T-helper 1 cell (primary cell): ENCODE measurements around the gene PTPN11.
A peak's percentile ranks its signal among the peaks of the same experiment; 100 is the strongest.
"Not testable (repeated sequence)": the region's sequence is repeated elsewhere in the genome, so short reads cannot be mapped to it uniquely, and the experiment has no call there.

Experiments
- DNase-seq, 5 donors: peaks; one replicate each; pipeline ENCODE4 v3.0.0-alpha.2; 2012 to 2020
- total RNA-seq, 4 donors: gene quantifications; one replicate each; lab custom pipeline; 2026; lab: John Stamatoyannopoulos, UW

Gene PTPN11
- 93.4 to 120 (median 99.4) reads per million in 4 donors for total RNA-seq

DNA sequence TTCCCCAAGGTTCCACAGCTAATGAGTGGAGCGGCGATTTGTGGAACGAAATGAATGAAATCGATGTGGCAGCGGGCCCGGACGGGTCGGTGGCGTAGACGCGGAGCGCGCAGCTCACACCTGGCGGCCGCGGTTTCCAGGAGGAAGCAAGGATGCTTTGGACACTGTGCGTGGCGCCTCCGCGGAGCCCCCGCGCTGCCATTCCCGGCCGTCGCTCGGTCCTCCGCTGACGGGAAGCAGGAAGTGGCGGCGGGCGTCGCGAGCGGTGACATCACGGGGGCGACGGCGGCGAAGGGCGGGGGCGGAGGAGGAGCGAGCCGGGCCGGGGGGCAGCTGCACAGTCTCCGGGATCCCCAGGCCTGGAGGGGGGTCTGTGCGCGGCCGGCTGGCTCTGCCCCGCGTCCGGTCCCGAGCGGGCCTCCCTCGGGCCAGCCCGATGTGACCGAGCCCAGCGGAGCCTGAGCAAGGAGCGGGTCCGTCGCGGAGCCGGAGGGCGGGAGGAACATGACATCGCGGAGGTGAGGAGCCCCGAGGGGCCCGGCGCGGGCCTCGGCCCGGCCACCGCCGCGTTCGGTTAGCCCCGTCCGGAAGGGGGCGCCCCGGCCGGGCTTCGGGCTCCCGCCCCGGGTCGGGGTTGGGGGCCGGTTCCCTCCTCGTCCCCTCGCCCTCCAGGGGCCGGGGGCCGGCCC, at the start of gene PTPN11:
PTPN11 (plus strand) TSS at position 340 of the 689 bp plus-strand sequence; CDS start at position 505, 165 bp downstream.
- DNase-seq: peak; percentile 78 to 88 (median 86)

DNA sequence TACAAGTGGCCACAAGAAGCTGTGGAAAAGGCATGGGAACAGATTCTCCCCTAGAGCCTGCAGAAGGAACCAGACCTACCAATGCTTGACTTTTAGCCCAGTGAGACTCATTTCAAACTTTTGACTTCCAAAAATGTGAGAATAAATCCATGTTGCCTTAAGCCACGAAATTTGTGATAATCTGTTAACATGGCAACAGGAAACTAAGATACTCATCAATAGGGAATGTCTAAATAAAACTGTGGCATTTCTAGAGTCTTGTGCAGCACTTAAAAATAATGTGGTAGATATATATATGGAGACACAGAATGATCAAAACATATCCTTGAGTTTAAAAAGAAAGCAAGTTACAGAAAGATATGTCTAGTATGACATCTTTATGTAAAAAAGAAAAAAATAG, 48.5 kb upstream of the PTPN11 start:
- DNase-seq: no peak

DNA sequence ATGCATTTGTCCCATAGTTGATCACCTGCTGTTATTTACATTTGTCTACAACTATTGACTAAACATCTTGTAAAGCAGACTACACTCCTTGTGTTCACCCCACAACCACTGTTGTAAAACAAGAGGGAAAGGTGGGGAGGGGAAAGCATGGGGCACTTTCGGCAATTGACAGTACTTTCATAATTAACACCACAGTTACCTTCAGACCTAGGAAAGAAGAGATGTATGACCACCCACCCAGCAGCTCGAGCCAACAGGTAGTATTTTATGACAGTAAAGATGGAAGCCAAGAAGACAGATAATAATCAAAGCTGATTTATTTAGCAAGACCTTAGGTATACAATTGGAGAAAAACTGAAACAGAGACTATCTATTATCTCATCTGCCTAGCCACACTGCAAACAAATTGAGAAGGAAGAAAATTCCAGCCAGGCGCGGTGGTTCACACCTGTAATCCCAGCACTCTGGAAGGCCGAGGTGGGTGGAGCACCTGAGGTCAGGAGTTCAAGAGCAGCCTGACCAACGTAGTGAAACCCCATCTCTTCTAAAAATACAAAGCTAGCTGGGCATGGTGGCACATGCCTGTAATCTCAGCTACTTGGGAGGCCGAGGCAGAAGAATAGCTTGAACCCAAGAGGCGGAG, 47.8 kb upstream of the PTPN11 start:
- no peak for DNase-seq

DNA sequence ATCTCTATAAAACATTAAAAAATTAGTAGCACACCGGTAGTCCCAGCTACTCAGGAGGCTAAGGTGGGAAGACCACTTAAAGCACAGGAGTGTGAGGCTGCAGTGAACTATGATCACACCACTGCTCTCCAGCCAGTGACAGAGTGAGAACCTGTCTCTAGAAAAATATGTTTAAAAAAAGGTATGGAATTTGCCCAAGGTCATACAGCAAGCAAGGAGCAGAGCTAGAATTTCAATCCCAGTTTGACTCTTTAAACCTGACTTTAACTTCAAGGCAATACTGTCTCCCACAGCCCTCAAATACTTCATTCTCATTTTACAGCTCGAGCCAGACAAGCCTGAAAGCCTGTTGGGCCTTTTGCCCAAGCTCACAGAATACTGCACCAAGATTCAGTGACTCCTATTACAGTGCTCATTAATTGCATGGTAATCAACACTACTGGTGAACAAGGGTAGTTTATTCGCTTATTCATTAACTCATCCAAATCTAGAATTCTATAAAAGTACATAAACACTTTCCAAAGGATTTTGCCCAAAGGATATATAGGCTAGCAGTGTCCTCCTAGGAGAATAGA, 44.5 kb upstream of the PTPN11 start:
- DNase-seq: no peak

DNA sequence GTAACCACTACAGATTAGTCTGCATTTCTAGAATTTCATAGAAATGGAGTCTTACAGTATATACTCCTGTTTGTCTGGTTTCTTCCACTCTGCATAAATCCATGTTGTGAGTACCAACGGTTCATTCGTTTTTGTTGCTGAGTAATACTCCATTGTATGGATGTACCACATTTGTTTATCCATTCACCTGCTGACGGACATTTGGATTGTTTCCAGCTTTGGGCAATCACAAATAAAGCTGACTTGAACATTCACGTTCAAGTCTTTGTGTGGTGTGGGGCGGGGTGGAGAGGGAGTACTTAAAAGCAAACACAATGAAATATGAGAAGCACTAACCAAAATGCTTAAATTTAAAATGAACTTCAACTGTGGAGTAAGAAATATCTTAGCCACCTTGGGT, 43.6 kb upstream of the PTPN11 start:
- DNase-seq: no peak

DNA sequence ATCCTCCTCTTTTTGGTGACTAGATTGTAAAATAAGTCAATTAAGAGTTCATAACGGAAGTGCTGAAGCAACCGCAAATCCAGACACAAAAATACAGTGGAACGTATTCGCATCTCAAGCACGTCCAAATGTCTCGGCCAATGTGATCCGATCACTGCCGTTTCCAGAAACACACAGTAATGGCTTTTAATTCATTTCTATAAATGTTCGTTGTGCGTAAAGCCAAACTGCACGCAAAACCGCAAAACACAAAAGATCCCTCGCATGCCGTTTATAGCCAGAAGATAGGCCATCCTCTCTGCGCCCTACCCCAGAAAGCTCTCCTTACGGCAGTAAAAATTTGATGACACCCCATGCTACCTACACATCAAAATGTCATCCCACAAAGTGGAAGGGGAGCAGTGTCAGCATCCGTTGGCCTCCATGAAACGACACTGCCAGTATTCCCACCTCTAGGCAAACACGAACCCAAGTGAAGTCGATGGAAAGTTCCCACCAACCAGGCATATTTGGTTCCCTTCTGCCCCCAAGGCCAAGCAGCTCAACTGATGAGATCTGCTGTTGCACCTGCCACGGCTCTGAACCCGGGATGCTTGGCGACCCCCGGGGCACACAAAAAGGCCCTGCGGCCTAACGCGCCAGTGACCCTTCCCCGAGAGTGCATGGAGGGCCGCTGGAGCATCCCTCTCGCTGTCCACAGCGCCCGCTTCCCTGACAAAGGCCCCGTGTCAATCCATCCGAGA, 37.9 kb upstream of the PTPN11 start:
- no peak for DNase-seq

DNA sequence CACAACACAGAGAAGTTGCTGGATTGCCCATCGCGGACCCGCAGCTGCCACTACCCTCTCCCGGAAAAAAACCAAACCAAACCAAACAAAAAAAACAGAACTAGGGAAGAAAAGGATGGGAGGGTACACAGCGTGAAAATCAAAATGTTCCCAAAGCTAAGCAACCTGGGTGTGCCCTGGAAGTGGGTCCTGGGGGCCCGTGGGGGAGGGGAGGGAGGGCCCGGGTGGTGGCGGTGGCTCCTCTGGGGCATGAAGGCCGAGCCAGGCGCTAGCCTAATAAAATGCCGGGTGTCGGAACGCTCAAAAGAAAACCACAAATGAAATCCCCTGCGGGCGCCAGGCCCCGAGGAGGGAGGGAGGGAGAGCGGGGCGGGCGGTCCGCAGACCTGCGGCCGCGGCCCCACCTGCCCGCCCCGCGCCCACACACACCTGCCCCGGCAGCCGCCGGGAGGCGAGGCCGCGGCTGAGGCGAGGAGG, 37.3 kb upstream of the PTPN11 start:
- peak; percentile 11 to 39 (median 20) for DNase-seq

DNA sequence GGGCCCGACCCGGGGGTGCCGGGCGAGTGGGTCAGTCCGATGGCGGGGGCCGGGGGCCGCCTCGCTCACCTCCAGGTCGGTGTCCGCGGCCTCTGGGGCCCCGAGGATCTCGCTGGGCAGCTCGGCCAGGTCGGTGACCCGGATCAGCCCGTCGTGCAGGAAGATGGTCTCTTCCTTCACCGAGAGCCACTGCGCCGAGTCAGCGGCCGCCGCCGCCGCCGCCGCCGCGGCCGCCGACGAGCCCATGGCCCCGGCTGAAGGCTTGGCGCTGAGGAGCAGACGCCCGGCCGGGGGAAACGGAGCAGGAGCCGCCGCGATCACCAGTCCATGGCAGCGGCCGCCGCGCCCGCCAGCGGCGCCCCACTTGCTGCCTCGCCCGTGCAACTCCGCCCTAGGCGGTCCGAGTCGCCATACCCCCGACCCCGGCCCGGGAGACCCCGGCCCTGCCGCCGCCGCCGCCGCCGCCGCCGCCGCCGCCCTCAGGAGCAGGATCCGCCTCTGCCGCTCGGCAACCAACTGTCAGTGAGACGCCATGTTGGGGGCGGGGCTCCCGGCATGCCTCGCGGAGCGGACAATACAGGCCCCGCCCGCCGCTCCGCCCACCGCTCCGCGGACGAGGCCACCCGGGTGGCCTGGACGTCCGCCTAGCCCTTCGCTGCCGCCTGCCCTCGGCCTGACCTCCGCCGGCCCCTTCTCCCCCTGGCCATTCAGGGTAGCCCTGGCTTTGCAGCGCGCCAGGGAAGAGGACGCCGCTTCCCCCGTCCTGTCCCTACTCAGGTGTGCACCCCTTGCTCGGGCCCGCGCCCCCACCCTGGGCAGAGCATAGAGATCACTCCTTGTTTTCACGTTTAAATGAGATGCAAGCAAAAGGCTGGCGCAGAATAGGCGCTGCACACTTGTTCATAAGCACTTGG, 36.6 kb upstream of the PTPN11 start, which contains the start of gene HECTD4:
HECTD4 (minus strand) TSS at position 549 of the 914 bp plus-strand sequence; CDS start at position 246, 303 bp downstream.
- peak; percentile 86 to 91 (median 89) for DNase-seq

DNA sequence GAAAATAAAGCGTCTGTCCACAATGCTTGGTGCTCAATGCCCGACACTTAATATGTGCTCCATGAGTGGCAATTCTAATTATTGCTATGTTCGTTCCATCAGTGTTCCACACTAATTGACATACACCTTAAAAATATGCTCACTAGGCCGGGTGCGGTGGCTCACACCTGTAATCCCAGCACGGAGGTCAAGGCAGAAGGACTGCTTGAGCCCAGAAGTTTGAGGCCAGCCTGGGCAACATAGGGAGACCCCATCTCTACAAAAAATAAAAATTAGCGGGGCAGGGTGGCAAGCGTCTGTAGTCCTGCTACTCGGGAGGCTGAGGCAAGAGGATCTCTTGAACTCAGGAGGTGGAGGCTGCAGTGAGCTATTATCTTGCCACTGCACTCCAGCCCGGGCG, 35.9 kb upstream of the PTPN11 start:
- DNase-seq: no peak

DNA sequence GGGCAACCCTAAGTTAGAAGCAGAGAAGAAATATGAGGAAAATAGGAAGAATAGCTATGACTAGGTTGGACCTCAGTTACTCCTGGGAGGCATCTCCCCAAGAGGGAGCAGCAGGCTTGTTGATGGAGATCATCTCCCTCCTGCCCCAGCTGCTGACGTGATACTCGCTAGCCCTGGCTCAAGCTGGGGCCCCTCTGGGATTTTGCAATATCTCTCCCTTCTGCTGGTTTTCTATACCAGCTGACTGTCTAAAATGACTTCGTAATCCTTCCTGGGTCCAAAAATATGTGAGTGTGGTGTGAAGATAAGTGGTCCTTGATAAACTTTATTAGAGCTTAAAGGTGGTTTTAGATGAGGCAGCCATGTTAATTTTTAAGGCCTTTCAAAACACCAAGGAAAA, 32.0 kb upstream of the PTPN11 start:
- no peak for DNase-seq

DNA sequence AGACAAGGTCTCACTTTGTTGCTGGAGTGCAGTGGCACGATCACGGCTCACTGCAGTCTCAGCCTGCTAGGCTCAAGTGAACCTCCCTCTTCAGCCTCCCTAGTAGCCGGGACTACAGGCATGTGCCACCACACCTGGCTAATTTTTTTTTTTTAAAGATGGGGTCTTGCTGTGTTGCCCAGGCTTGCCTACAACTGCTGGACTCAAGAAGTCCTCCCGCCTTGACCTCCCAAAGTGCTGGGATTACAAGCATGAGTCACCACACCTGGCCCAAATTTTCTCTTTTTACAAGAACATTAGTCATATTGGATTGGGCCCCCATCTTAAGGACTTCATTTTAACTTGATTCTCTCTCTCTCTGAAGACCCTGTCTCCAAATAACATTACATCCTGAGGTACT, 29.5 kb upstream of the PTPN11 start:
- no peak for DNase-seq

DNA sequence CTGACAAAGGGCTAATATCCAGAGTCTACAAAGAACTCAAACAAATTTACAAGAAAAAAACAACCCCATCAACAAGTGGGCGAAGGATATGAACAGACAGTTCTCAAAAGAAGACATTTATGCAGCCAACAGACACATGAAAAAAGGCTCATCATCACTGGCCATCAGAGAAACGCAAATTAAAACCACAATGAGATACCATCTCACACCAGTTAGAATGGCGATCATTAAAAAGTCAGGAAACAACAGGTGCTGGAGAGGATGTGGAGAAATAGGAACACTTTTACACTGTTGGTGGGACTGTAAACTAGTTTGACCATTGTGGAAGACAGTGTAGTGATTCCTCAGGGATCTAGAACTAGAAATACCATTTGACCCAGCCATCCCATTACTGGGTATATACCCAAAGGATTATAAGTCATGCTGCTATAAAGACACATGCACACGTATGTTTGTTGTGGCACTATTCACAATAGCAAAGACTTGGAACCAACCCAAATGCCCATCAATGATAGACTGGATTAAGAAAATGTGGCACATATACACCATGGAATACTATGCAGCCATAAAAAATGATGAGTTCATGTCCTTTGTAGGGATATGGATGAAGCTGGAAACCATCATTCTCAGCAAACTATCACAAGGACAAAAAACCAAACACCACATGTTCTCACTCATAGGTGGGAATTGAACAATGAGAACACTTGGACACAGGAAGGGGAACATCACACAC, 28.7 kb upstream of the PTPN11 start:
- DNase-seq: not testable (repeated sequence)

DNA sequence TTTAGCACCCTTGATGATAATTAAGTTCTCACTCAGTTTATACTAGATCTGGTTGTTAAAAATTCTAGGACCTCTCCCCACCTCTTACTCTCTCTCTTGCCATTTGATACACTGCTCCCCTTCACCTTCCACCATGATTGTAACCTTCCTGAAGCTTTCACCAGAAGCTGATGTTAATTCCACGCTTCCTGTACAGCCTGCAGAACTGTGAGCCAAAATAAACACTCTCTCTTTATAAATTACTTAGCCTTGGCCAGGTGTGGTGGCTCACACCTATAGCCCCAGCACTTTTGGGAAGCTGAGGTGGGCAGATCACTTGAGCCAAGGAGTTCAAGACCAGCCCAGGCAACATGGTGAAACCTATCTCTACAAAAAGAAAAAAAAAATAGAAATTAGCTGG, 25.4 kb upstream of the PTPN11 start:
- no peak for DNase-seq

DNA sequence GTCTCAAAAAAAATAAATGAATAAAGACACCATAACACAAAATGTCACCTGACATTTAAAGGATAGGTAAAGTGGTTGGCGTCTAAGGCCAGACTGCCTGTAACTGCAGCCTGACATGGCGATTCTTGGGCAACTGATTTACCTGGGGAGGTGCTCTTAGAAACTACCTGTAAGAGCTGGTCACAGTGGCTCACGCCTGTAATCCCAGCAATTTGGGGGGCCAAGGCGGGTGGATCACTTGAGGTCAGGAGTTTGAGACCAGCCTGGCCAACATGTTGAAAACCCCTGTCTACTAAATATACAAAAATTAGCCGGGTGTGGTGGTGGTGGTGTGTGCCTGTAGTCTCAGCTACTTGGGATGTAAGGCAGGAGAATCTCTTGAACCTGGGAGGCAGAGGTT, 17.7 kb upstream of the PTPN11 start:
- DNase-seq: no peak

DNA sequence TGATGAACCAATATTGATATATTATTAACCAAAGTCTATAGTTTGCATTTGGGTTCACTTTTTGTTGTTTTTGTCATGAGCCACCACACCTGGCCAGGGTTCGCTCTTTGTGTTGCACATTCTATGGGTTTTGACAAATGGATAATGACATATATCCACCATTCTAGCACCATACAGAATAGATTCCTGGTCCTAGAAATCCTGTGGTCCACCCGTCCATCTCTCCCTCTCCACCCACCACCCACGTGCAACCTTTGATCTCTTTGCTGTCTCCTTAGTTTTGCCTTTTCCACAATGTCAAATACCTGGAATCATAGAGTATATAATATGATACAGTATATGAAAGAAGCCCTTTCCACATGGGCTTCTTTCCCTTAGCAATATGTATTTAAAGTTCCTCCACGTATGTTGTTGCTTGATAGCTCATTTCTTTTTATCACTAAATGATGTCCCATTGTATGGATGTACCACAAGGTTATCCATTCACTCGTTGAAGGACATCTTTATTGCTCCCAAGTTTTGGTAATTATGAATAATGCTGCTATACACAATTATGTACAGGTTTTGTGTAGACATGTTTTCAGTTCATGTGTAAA, 16.7 kb upstream of the PTPN11 start:
- no peak for DNase-seq

DNA sequence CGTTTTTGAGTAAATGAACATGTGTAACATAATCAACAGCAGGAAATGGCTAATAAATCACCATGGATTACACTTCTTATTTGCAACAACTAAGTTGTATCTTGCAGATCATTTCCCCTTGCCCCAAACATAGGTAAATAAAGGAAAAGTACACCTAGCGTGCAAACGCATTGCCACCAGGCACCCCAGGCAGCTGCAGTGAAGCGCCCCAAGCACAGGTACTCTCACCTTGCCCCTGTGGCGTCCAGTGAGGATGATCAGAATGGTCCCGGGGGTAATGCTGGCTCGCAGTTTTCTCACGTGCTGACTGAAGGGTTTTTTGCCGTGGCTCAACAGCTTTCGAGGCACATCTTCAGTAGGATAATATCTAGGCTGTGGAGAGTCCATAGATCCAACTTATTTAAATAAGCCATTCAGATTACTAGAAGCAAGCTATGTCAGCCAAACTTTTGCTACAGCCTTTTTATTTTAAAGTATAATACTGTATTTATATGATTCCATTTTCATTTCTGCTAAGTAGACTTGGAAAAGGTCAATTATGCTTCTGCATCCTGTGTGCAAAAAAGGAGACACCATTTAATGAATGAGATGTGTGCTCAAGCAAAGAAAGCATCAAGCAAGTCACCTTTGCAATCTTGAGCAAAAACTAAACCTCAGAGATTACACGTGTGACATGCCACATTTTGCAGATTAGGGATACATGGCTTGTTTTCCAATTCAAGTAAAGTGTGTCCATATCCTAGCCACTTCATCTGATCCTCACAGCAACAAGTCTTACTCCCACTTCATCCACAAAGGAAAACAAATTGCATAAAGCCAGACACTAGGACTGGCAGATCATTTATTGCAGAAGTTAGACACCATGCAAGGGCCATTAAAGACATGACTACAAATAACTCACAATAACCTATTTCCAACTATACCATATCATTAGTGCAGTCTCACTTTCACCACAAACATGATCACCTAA, 11.9 kb upstream of the PTPN11 start:
- no peak for DNase-seq

DNA sequence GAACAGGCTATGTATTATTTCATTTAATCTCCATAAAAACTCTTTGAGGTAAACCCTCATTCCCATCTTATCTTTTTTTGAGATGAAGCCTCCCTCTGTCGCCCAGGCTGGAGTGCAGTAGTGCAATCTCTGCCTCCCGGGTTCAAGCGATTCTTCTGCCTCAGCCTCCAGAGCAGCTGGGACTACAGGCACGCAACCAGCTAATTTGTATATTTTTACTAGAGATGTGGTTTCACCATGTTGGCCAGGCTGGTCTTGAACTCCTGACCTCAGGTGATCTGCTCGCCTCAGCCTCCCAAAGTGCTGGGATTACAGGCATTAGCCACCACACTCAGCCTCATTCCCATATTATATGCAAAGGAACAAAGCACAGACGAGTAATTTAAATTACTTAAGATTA, 11.1 kb upstream of the PTPN11 start:
- not testable (repeated sequence) for DNase-seq

DNA sequence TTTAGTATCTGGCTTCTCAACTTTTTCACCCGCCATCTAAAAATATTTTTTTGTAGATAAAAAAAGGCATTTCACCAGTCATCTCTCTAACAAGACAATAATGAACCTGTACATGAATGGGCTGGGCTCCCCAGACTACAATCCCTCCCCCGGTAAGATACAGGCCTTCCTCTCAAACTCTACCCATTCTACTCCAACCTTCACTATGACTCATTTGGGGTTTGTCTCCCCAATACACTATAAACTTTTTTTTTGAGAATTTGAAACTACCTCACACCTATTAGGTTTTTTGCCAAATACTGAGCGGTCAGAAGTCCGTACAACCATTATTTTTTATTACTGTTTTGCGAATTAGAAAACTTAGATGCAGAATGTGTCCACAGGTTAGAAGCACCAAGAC, 10.1 kb upstream of the PTPN11 start:
- DNase-seq: peak in 1 of 5 donors; percentile 41
